Testis (tissue), 2 donors: ENCODE data around the gene CNTLN.

Experiments
- CTCF ChIP-seq, 3 experiments: fragments of 450-650 bp in 2 of 3; fragments of 200-600 bp in 1 of 3; sonication (generic) in 1 of 3; IDR thresholded peaks; one replicate each; pipeline ENCODE4 v1.5.1; 2016 to 2019; ENCODE audit warnings: antibody characterized with exemption in 3 of 3, mild to moderate bottlenecking in 2 of 3, moderate library complexity in 1 of 3
- POLR2A ChIP-seq: fragments of 450-650 bp; IDR thresholded peaks from one replicate; pipeline ENCODE4 v1.6.1; 2017; ENCODE audit warnings: antibody characterized with exemption, mild to moderate bottlenecking, moderate library complexity

GRCh38 chr9:17361378-17361777 lies 226.5 kb downstream of the CNTLN start:
- TF ChIP-seq POLR2A (no peak), CTCF (IDR thresholded peaks at IDR 0.05) (no peak)
